ENCODE results near the gene PSTPIP2.

PSTPIP2 gene

DNA sequence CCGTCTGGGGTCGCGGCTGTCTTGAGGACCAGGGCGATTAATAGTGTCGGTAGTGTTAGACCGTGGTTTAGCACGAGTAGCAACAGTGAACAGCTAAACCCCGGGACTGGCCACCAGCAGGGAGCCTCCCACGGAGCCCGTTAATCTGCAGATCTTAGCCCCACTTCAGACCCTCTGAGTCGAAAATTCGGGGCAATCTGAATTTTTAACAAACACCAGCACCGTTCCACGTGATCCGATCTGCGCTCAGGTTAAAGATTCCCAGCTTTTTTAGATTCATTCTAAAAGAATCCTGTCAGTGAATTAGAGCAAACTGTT, 26.5 kb upstream of the PSTPIP2 start:
- TF ChIP-seq POLR2AphosphoS5 (IDR thresholded peaks at IDR 0.05; ENCODE audit: low read depth, low read length) (no peak), SIN3A (IDR thresholded peaks at IDR 0.05; ENCODE audit: borderline replicate concordance, insufficient read depth, low read length) (no peak), TAF1 (IDR thresholded peaks at IDR 0.05; ENCODE audit: borderline replicate concordance, insufficient read depth, low read length) (no peak), FOXP2 (optimal IDR thresholded peaks at IDR 0.05; ENCODE audit: borderline replicate concordance, extremely low read depth, extremely low read length, insufficient read depth) (no peak)
- TF ChIP-seq, protein P1, sequence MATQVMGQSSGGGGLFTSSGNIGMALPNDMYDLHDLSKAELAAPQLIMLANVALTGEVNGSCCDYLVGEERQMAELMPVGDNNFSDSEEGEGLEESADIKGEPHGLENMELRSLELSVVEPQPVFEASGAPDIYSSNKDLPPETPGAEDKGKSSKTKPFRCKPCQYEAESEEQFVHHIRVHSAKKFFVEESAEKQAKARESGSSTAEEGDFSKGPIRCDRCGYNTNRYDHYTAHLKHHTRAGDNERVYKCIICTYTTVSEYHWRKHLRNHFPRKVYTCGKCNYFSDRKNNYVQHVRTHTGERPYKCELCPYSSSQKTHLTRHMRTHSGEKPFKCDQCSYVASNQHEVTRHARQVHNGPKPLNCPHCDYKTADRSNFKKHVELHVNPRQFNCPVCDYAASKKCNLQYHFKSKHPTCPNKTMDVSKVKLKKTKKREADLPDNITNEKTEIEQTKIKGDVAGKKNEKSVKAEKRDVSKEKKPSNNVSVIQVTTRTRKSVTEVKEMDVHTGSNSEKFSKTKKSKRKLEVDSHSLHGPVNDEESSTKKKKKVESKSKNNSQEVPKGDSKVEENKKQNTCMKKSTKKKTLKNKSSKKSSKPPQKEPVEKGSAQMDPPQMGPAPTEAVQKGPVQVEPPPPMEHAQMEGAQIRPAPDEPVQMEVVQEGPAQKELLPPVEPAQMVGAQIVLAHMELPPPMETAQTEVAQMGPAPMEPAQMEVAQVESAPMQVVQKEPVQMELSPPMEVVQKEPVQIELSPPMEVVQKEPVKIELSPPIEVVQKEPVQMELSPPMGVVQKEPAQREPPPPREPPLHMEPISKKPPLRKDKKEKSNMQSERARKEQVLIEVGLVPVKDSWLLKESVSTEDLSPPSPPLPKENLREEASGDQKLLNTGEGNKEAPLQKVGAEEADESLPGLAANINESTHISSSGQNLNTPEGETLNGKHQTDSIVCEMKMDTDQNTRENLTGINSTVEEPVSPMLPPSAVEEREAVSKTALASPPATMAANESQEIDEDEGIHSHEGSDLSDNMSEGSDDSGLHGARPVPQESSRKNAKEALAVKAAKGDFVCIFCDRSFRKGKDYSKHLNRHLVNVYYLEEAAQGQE (IDR thresholded peaks at IDR 0.05; ENCODE audit: insufficient read depth in 1 of 2, low read depth in 2 of 2, low read length in 2 of 2), result no peak

DNA sequence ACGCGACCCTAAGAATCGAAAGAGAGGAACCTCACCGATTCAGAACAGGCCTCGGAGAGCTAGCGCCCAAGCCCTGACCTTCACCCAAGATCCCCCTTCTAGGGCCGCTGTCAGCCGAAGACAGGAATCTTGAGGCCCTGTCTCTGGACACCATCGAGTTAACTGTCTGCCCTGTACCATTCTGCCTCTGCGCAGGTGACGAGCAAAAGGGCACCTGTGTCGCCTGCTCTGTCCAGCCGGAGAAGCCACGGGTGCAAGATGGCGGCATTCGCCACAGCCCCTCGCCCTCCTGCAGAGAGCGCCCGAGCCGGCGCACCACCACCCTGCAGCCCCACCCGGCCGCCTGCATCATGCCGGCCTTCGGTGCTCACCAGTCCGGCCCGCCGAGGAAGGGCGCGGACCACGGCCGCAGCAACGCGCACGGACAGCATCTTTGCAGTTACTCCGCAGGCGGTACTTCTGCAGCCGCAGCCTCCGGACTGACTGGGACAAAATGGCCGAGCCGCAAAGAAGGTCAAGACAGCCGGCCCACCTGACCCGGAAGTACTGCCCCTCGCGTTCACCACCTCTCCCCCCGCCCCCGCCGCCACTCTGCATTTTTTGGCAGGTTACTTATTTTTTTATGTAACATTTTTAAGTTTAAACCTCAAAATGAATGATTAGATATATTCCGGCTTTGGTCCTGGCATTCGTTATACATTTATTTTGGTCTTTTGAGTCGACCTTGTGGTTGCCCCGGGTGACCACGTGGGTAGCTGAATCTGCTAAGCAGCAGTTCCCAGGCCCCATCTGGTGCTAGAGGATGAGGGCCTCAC, 25.9 kb upstream of the PSTPIP2 start, which contains the start of gene ATP5F1A:
Gene ATP5F1A, minus strand, starts transcription at position 496 of the 815 bp plus-strand sequence. Its CDS starts 65 bp downstream, at position 431.
- TF ChIP-seq FOXP2 (optimal IDR thresholded peaks at IDR 0.05; ENCODE audit: borderline replicate concordance, extremely low read depth, extremely low read length, insufficient read depth) (peak; percentile 60), SIN3A (IDR thresholded peaks at IDR 0.05; ENCODE audit: borderline replicate concordance, insufficient read depth, low read length) (peak; percentile 81; the same call in 1 of the 2 replicates), POLR2AphosphoS5 (IDR thresholded peaks at IDR 0.05; ENCODE audit: low read depth, low read length) (peak; percentile 95), TAF1 (IDR thresholded peaks at IDR 0.05; ENCODE audit: borderline replicate concordance, insufficient read depth, low read length) (peak; percentile 89; the same call in 1 of the 2 replicates)
- TF ChIP-seq, protein P1 (IDR thresholded peaks at IDR 0.05; ENCODE audit: insufficient read depth in 1 of 2, low read depth in 2 of 2, low read length in 2 of 2), result peak in 1 of 2 experiments; percentile 55; a peak in 1 of 4 replicates

DNA sequence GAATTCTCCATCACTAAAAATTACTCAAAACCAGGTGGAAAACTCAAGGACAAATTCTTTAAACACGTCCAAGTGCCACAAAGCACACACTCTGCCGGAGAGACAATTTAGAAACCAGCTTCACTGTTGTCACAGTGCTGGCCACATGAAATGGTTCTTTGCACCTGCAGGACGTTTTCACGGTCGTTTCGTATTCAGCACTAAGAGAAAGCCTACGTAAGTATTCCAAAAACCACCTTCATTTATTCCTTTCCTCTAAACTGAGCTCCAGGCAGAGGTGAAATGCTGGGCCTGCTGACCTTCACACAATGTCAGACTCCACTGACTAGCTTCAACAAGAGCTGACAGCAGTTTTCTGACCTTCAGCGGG, 25.4 kb upstream of the PSTPIP2 start:
- TF ChIP-seq, protein P1 (IDR thresholded peaks at IDR 0.05; ENCODE audit: insufficient read depth in 1 of 2, low read depth in 2 of 2, low read length in 2 of 2), result no peak
- TF ChIP-seq FOXP2 (optimal IDR thresholded peaks at IDR 0.05; ENCODE audit: borderline replicate concordance, extremely low read depth, extremely low read length, insufficient read depth) (no peak), TAF1 (IDR thresholded peaks at IDR 0.05; ENCODE audit: borderline replicate concordance, insufficient read depth, low read length) (no peak), SIN3A (IDR thresholded peaks at IDR 0.05; ENCODE audit: borderline replicate concordance, insufficient read depth, low read length) (no peak)

DNA sequence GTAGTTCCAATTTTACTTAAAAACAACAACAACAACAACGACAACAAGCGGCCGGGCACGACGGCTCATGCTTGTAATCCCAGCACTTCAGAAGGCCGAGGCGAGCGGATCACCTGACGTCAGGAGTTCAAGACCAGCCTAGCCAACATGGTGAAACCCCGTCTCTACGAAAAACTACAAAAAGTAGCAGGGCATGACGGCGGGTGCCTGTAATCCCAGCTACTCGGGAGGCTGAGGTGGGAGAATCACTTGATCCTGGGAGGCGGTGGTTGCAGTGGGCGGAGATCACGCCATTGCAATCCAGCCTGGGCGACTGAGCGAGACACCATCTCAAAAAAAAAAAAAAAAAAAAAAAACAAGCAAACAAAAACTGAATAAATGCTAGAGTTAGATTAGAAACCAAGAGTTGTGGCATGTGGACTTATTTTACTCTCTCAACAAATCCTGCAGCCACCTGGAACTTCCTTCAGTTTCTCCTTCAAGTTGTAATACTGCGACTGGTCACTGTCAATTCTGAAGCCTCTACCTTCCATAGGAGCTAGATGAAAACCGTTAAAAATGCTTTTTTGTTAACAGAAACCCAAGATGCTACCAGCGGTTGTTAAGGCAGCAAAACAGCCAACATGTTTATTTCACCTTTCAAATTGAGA, 24.7 kb upstream of the PSTPIP2 start:
- TF ChIP-seq TAF1 (IDR thresholded peaks at IDR 0.05; ENCODE audit: borderline replicate concordance, insufficient read depth, low read length), result no peak
- no peak for TF ChIP-seq POLR2AphosphoS5 (IDR thresholded peaks at IDR 0.05; ENCODE audit: low read depth, low read length)
- TF ChIP-seq SIN3A (IDR thresholded peaks at IDR 0.05; ENCODE audit: borderline replicate concordance, insufficient read depth, low read length), result no peak
- TF ChIP-seq, protein P1 (IDR thresholded peaks at IDR 0.05; ENCODE audit: insufficient read depth in 1 of 2, low read depth in 2 of 2, low read length in 2 of 2), result no peak
- TF ChIP-seq FOXP2 (optimal IDR thresholded peaks at IDR 0.05; ENCODE audit: borderline replicate concordance, extremely low read depth, extremely low read length, insufficient read depth), result no peak
